ENCODE measurements around the gene EPB41L4B. TPM values are rescaled to one million over a fixed set of nuclear protein-coding genes. Genes with fewer than 3 reads are reported as not detected.

EPB41L4B gene
- total and polyA plus RNA-seq, 4 experiments from 2014 or later, result not detected

GRCh38 chr9:109186857-109187520 lies 133.9 kb downstream of the EPB41L4B start:
- H3K27ac Mint-ChIP-seq, result no peak overlapping the region
- Histone ChIP-seq H3K4me3 (ENCODE audit: low read length in 2 of 2) (no peak overlapping the region), H3K9me3 (ENCODE audit: control insufficient read depth in 1 of 2, low read length in 2 of 2) (no peaks in the 10 kb centered on the region), H3K27ac (ENCODE audit: low read depth, low read length) (no peak overlapping the region), H3K27me3 (ENCODE audit: insufficient read depth, low read length) (no peaks in the 10 kb centered on the region), H3K4me1 (ENCODE audit: insufficient read depth, low read length) (no peaks in the 10 kb centered on the region), H3K36me3 (ENCODE audit: insufficient read depth, low read length) (no peaks in the 10 kb centered on the region)
- intact Hi-C loops (cut with micrococcal nuclease), result no loop called here
- no peaks in the 10 kb centered on the region for H3K4me1 Mint-ChIP-seq
- H3K4me3 Mint-ChIP-seq, result no peak overlapping the region
- POLR2A ChIA-PET (ENCODE audit: partially characterized antibody), result no interaction called here
- no peaks in the 10 kb centered on the region for H3K36me3 Mint-ChIP-seq
- no peak for DNase-seq
- peaks cover 1 to 2% of the 10 kb centered on the region in 2 donors for H3K27me3 Mint-ChIP-seq
- no peaks in the 10 kb centered on the region for H3K9me3 Mint-ChIP-seq
- CTCF ChIA-PET (ENCODE audit: partially characterized antibody), result no interaction called here

GRCh38 chr9:109182940-109183798 lies 137.7 kb downstream of the EPB41L4B start:
- H3K4me1 ChIP-seq (ENCODE audit: insufficient read depth, low read length), result peaks cover 11% of the 10 kb centered on the region
- no peak for DNase-seq
- Mint-ChIP-seq H3K27ac (no peak overlapping the region), H3K36me3 (no peaks in the 10 kb centered on the region), H3K4me3 (no peak overlapping the region), H3K4me1 (peaks cover 6 to 8% (median 7%) of the 10 kb centered on the region in 4 donors), H3K27me3 (peaks cover 1 to 7% of the 10 kb centered on the region in 2 donors), H3K9me3 (no peaks in the 10 kb centered on the region)
- no peaks in the 10 kb centered on the region for H3K36me3 ChIP-seq (ENCODE audit: insufficient read depth, low read length)
- no peak overlapping the region for H3K27ac ChIP-seq (ENCODE audit: low read depth, low read length)
- CTCF ChIA-PET (ENCODE audit: partially characterized antibody), result no interaction called here
- intact Hi-C loops (cut with micrococcal nuclease), result no loop called here
- no peak overlapping the region for H3K4me3 ChIP-seq (ENCODE audit: low read length in 2 of 2)
- POLR2A ChIA-PET (ENCODE audit: partially characterized antibody), result no interaction called here
- no peaks in the 10 kb centered on the region for H3K27me3 ChIP-seq (ENCODE audit: insufficient read depth, low read length)
- no peaks in the 10 kb centered on the region for H3K9me3 ChIP-seq (ENCODE audit: control insufficient read depth in 1 of 2, low read length in 2 of 2)

GRCh38 chr9:109182550-109182939 lies 138.3 kb downstream of the EPB41L4B start:
- H3K27me3 Mint-ChIP-seq, result peaks cover 1 to 7% of the 10 kb centered on the region in 2 donors
- intact Hi-C loops (cut with micrococcal nuclease), result no loop called here

GRCh38 chr9:109181284-109181683 lies 139.6 kb downstream of the EPB41L4B start:
- Mint-ChIP-seq H3K4me1 (peaks cover 6 to 8% (median 7%) of the 10 kb centered on the region in 4 donors), H3K36me3 (no peaks in the 10 kb centered on the region), H3K9me3 (no peaks in the 10 kb centered on the region), H3K27ac (peak overlapping the region in 3 of 7 donors; percentile 27 to 52 (median 48)), H3K27me3 (peaks cover 1 to 7% of the 10 kb centered on the region in 2 donors), H3K4me3 (peak overlapping the region in 1 of 8 donors; percentile 8)
- Histone ChIP-seq H3K27ac (ENCODE audit: low read depth, low read length) (no peak overlapping the region), H3K4me1 (ENCODE audit: insufficient read depth, low read length) (peaks cover 11% of the 10 kb centered on the region), H3K36me3 (ENCODE audit: insufficient read depth, low read length) (no peaks in the 10 kb centered on the region), H3K4me3 (ENCODE audit: low read length in 2 of 2) (no peak overlapping the region), H3K27me3 (ENCODE audit: insufficient read depth, low read length) (no peaks in the 10 kb centered on the region), H3K9me3 (ENCODE audit: control insufficient read depth in 1 of 2, low read length in 2 of 2) (no peaks in the 10 kb centered on the region)
- intact Hi-C loops (cut with micrococcal nuclease), result no loop called here
- DNase-seq, result peak in 4 of 5 donors; percentile 24 to 50 (median 36)
- POLR2A ChIA-PET (ENCODE audit: partially characterized antibody), result no interaction called here
- CTCF ChIA-PET (ENCODE audit: partially characterized antibody), result no interaction called here

More at GRCh38 chr9:109182550-109182939, 138.3 kb downstream of the EPB41L4B start:
- Histone ChIP-seq H3K4me1 (ENCODE audit: insufficient read depth, low read length) (peaks cover 11% of the 10 kb centered on the region), H3K9me3 (ENCODE audit: control insufficient read depth in 1 of 2, low read length in 2 of 2) (no peaks in the 10 kb centered on the region), H3K27ac (ENCODE audit: low read depth, low read length) (no peak overlapping the region), H3K4me3 (ENCODE audit: low read length in 2 of 2) (no peak overlapping the region), H3K36me3 (ENCODE audit: insufficient read depth, low read length) (no peaks in the 10 kb centered on the region), H3K27me3 (ENCODE audit: insufficient read depth, low read length) (no peaks in the 10 kb centered on the region)
- H3K9me3 Mint-ChIP-seq, result no peaks in the 10 kb centered on the region
- H3K27ac Mint-ChIP-seq, result no peak overlapping the region
- DNase-seq, result no peak
- no peak overlapping the region for H3K4me3 Mint-ChIP-seq
- POLR2A ChIA-PET (ENCODE audit: partially characterized antibody), result no interaction called here
- no peaks in the 10 kb centered on the region for H3K36me3 Mint-ChIP-seq
- peaks cover 6 to 8% (median 7%) of the 10 kb centered on the region in 4 donors for H3K4me1 Mint-ChIP-seq
- CTCF ChIA-PET (ENCODE audit: partially characterized antibody), result no interaction called here

- Mint-ChIP-seq H3K27ac (no peak overlapping the region), H3K4me1 (peaks cover 6 to 8% (median 7%) of the 10 kb centered on the region in 4 donors), H3K36me3 (no peaks in the 10 kb centered on the region), H3K4me3 (no peak overlapping the region), H3K27me3 (peaks cover 1 to 7% of the 10 kb centered on the region in 2 donors), H3K9me3 (no peaks in the 10 kb centered on the region)
- no peak overlapping the region for H3K27ac ChIP-seq (ENCODE audit: low read depth, low read length)
- ChIA-PET CTCF (ENCODE audit: partially characterized antibody) (no interaction called here), POLR2A (ENCODE audit: partially characterized antibody) (no interaction called here)
- H3K4me3 ChIP-seq (ENCODE audit: low read length in 2 of 2), result no peak overlapping the region
- no peak for DNase-seq
- H3K27me3 ChIP-seq (ENCODE audit: insufficient read depth, low read length), result no peaks in the 10 kb centered on the region
- peaks cover 11% of the 10 kb centered on the region for H3K4me1 ChIP-seq (ENCODE audit: insufficient read depth, low read length)
- no peaks in the 10 kb centered on the region for H3K9me3 ChIP-seq (ENCODE audit: control insufficient read depth in 1 of 2, low read length in 2 of 2)
- no peaks in the 10 kb centered on the region for H3K36me3 ChIP-seq (ENCODE audit: insufficient read depth, low read length)
- intact Hi-C loops (cut with micrococcal nuclease), result no loop called here
These were observed 140.9 kb downstream of the EPB41L4B start for GRCh38 chr9:109179801-109180523.

- Mint-ChIP-seq H3K27ac (no peak overlapping the region), H3K9me3 (no peaks in the 10 kb centered on the region), H3K36me3 (no peaks in the 10 kb centered on the region), H3K4me1 (peaks cover 6 to 8% (median 7%) of the 10 kb centered on the region in 4 donors), H3K4me3 (no peak overlapping the region), H3K27me3 (peaks cover 0 to 4% of the 10 kb centered on the region in 2 donors)
- no peaks in the 10 kb centered on the region for H3K36me3 ChIP-seq (ENCODE audit: insufficient read depth, low read length)
- H3K4me1 ChIP-seq (ENCODE audit: insufficient read depth, low read length), result peaks cover 11% of the 10 kb centered on the region
- H3K9me3 ChIP-seq (ENCODE audit: control insufficient read depth in 1 of 2, low read length in 2 of 2), result no peaks in the 10 kb centered on the region
- H3K4me3 ChIP-seq (ENCODE audit: low read length in 2 of 2), result no peak overlapping the region
- ChIA-PET CTCF (ENCODE audit: partially characterized antibody) (no interaction called here), POLR2A (ENCODE audit: partially characterized antibody) (no interaction called here)
- H3K27me3 ChIP-seq (ENCODE audit: insufficient read depth, low read length), result no peaks in the 10 kb centered on the region
- intact Hi-C loops (cut with micrococcal nuclease), result no loop called here
- no peak overlapping the region for H3K27ac ChIP-seq (ENCODE audit: low read depth, low read length)
- no peak for DNase-seq
These were observed 143.9 kb downstream of the EPB41L4B start for GRCh38 chr9:109176963-109177362.

GRCh38 chr9:109176386-109176785 lies 144.5 kb downstream of the EPB41L4B start:
- intact Hi-C loops (cut with micrococcal nuclease), result no loop called here
- POLR2A ChIA-PET (ENCODE audit: partially characterized antibody), result no interaction called here
- Mint-ChIP-seq H3K27me3 (peaks cover 0 to 4% of the 10 kb centered on the region in 2 donors), H3K9me3 (no peaks in the 10 kb centered on the region), H3K4me3 (no peak overlapping the region), H3K36me3 (no peaks in the 10 kb centered on the region), H3K27ac (no peak overlapping the region), H3K4me1 (peaks cover 2 to 4% (median 4%) of the 10 kb centered on the region in 4 donors)
- H3K27me3 ChIP-seq (ENCODE audit: insufficient read depth, low read length), result no peaks in the 10 kb centered on the region
- H3K9me3 ChIP-seq (ENCODE audit: control insufficient read depth in 1 of 2, low read length in 2 of 2), result no peaks in the 10 kb centered on the region
- DNase-seq, result no peak
- CTCF ChIA-PET (ENCODE audit: partially characterized antibody), result no interaction called here
- H3K4me3 ChIP-seq (ENCODE audit: low read length in 2 of 2), result no peak overlapping the region
- H3K36me3 ChIP-seq (ENCODE audit: insufficient read depth, low read length), result no peaks in the 10 kb centered on the region
- peaks cover 9% of the 10 kb centered on the region for H3K4me1 ChIP-seq (ENCODE audit: insufficient read depth, low read length)
- H3K27ac ChIP-seq (ENCODE audit: low read depth, low read length), result no peak overlapping the region

Measured in CD4-positive, alpha-beta memory T cell (primary cell).